Urinary bladder (tissue), 4 donors: Measurements from ENCODE around the gene SIRT1. TPM values are rescaled to one million over a fixed set of nuclear protein-coding genes. Genes with fewer than 3 reads are reported as not detected.
"Not testable (repeated sequence)": the region's sequence is repeated elsewhere in the genome, so short reads cannot be mapped to it uniquely, and the experiment has no call there.

Experiments used
- DNase-seq: peaks from one replicate; pipeline ENCODE4 v3.0.0-alpha.2; 2015; ENCODE audit errors: extremely low spot score
- H3K27ac ChIP-seq: one replicate; pipeline ENCODE4 v1.5.1; 2013; ENCODE audit warnings: low read depth, mild to moderate bottlenecking, moderate library complexity
- H3K36me3 ChIP-seq: one replicate; pipeline ENCODE4 v1.6.1; 2013; ENCODE audit warnings: mild to moderate bottlenecking, moderate library complexity; ENCODE audit not compliant: insufficient read depth
- H3K4me1 ChIP-seq: one replicate; pipeline ENCODE4 v1.6.1; 2013; ENCODE audit warnings: mild to moderate bottlenecking, moderate library complexity; ENCODE audit not compliant: insufficient read depth
- H3K4me3 ChIP-seq: one replicate; pipeline ENCODE4 v1.5.1; 2013; ENCODE audit warnings: low read depth, low read length
- WGBS: extraction: QIAGEN DNeasy Blood & Tissue Kit; methylation state at CpG from one replicate; pipeline ENCODE4 v1.1.7; 2013; 5-methylcytosine and 5-hydroxymethylcytosine counted together
- polyA plus RNA-seq: library from polyadenylated mRNA; stranded (reverse); fragments of 200-250 nt; gene quantifications from one replicate; pipeline ENCODE4 v1.2.3, GENCODE V29; 2013
- small RNA-seq: library from RNA; depleted of rRNA; stranded (forward); fragments of <200 nt; gene quantifications from one replicate; pipeline ENCODE3, GENCODE V24; 2014
- total RNA-seq: library from RNA; depleted of rRNA; stranded (reverse); fragments of >200 nt; gene quantifications from one replicate; pipeline ENCODE4 v1.2.3, GENCODE V29; 2014
- donor health status: healthy with polysubstance abuse.
- donor health status: healthy.

Gene SIRT1
- total and polyA plus RNA-seq, 2 donors, result 19.2 to 41.3 TPM

GRCh38 chr10:67955614-67956013, 71.2 kb downstream of the SIRT1 start:
- DNase-seq, result no peak
- 96% methylated on average over 6 of the region's 6 CpGs for WGBS
- H3K4me1 ChIP-seq, result no peaks in the 10 kb centered on the region
- peaks cover 2% of the 10 kb centered on the region for H3K36me3 ChIP-seq
- H3K4me3 ChIP-seq, result no peak overlapping the region
- no peak overlapping the region for H3K27ac ChIP-seq

- WGBS, result 87% methylated on average over 8 of the region's 8 CpGs
- Histone ChIP-seq H3K4me3 (no peak overlapping the region), H3K36me3 (no peaks in the 10 kb centered on the region), H3K27ac (no peak overlapping the region), H3K4me1 (no peaks in the 10 kb centered on the region)
- no peak for DNase-seq
Measured at GRCh38 chr10:67959839-67960476, 75.5 kb downstream of the SIRT1 start.

GRCh38 chr10:67965456-67965855, 81.0 kb downstream of the SIRT1 start:
- 98% methylated on average over 2 of the region's 2 CpGs for WGBS
- no peaks in the 10 kb centered on the region for H3K36me3 ChIP-seq
- H3K27ac ChIP-seq, result no peak overlapping the region
- H3K4me3 ChIP-seq, result no peak overlapping the region
- no peaks in the 10 kb centered on the region for H3K4me1 ChIP-seq
- no peak for DNase-seq

- 87% methylated on average over 4 of the region's 4 CpGs for WGBS
- H3K4me3 ChIP-seq, DNase-seq, H3K36me3 ChIP-seq, H3K27ac ChIP-seq, H3K4me1 ChIP-seq: not testable (repeated sequence)
Measured at GRCh38 chr10:67966035-67966434, 81.6 kb downstream of the SIRT1 start.

Small RNA genes within 50 kb of the gene (small RNA-seq; reads per million reads assigned to genes)
- gene RNU6-523P, result not detected

Other genes starting within 250 kb of the SIRT1 start
- 26.1 TPM for gene CTNNA3, start 188.5 kb upstream of the SIRT1 start, total RNA-seq
- gene CTNNA3, start 188.5 kb upstream of the SIRT1 start, polyA plus RNA-seq, result 2.0 TPM
- gene DNAJC12, start 46.5 kb upstream of the SIRT1 start, total RNA-seq, result 9.8 TPM
- gene DNAJC12, start 46.5 kb upstream of the SIRT1 start, polyA plus RNA-seq, result 3.1 TPM
- gene HERC4, start 190.6 kb downstream of the SIRT1 start, total RNA-seq, result 155 TPM
- gene HERC4, start 190.6 kb downstream of the SIRT1 start, polyA plus RNA-seq, result 20.6 TPM
- 3.1 TPM for gene MYPN, start 224.8 kb downstream of the SIRT1 start, total RNA-seq
- not detected for gene MYPN, start 224.8 kb downstream of the SIRT1 start, polyA plus RNA-seq